GM12891 (cell line): ENCODE measurements around the gene TMEM121B.

Source experiments
- POLR2A ChIP-seq: IDR thresholded peaks from 2 replicates; pipeline ENCODE4 v1.6.1; 2011; ENCODE audit warnings: low read depth, low read length, control low read depth
- POLR2AphosphoS5 ChIP-seq: IDR thresholded peaks from 2 replicates; pipeline ENCODE4 v1.6.1; 2011; ENCODE audit warnings: low read depth, low read length, control low read depth
- POU2F2 ChIP-seq: IDR thresholded peaks from 2 replicates; pipeline ENCODE4 v1.6.1; 2011; ENCODE audit warnings: low read depth, mild to moderate bottlenecking, control low read depth, low read length, moderate library complexity
- TAF1 ChIP-seq: IDR thresholded peaks from 2 replicates; pipeline ENCODE4 v1.6.1; 2011; ENCODE audit warnings: low read depth, low read length, control low read depth

GRCh38 chr22:17117890-17118289, 3.3 kb downstream of the TMEM121B start:
- no peak for TF ChIP-seq POLR2A
- no peak for TF ChIP-seq POLR2AphosphoS5
- TF ChIP-seq POU2F2: no peak
- TF ChIP-seq TAF1: no peak
